ENCODE data around the gene TRUB1.
"Not testable (repeated sequence)": the region's sequence is repeated elsewhere in the genome, so short reads cannot be mapped to it uniquely, and the experiment has no call there.

TRUB1 gene

DNA sequence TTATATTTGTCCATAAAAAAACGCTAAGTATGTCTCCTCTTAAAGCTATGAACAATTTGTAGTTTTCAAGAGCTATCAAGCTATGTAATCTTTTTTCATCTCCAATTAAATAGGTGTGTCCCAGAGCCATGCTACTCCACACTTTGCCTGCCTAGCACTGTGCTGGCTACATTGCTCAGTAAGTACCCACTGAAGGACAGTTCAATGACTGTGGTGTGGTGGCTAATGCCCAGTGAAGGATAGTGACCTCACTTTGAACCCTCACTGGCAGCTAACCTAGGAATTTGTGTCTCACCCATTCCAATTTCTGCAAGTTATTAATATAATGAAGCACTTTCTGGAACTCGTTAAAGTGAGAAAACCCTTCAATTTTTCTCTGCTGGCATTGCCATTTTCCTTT is 14.4 kb upstream of the TRUB1 start:
- FAIRE-seq = no peak

DNA sequence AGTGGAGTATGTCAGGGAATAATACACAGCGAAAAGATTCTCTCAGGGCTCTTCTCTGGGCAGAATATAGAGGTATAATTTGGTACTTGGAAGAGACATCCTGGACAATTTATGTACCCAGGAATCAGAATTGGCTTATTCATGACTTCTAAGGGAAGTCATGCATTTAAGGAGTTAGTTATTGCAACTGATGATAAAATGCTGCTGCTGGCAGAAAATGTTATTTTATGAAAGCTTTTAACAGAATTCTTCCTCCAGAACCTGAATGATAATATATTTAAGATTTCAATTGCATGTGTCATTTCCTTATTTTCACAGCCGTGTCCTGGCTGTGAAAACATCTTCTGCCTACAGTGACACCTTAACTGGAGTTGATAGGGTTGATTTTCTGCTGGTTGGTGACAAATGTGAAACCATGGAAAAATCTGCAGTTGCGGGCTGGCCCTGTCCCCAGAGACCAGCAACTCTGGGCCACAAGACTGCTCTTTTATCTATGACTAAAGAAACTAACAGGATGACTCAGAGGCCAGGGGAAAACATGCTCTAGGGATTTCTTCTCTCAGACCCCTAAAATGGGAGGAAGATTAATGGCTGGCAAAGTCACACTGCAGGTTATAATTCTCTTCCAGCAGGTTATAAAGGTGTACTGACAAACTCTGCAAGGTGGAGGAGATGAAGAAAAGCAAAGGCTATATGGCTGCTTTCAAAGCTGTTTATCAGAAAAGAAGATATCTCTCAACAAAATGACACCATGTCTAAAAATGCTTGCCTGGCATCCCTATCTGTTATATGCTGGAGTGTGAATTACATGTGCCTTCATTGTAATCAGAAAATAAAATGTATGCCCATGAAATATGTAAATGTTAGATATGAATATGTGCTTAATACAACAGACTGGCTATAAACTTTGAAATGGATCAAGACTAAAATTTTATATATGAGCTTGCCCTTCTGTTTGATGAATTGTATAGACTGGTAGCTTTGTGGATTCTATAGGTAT is 12.1 kb upstream of the TRUB1 start:
- DNase-seq (ENCODE audit: insufficient read length, low spot score) (peak; percentile 4), FAIRE-seq (peak; percentile 76)

More for the DNA sequence above, 14.4 kb upstream of the TRUB1 start:
- DNase-seq (ENCODE audit: insufficient read length, low spot score) = no peak

DNA sequence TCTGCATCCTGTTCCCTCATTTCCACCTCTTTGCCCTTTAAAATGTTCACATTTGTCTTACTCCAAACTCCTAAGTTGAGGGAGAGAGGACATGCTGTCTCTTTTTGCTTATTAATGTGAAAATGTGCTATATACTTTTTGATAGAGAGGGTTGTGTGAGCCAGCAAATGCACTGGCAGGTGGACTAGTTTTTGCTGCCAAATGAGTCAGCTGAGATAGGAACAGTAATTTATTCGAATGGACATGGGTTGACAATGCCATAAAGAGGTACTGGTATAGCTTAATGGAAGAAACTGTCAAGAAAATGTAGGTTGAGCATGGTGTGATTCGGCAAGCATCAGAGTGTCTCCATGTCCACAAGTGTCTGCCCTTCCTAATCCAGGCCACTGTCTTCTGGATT is 9.2 kb upstream of the TRUB1 start:
- no peak for FAIRE-seq

DNA sequence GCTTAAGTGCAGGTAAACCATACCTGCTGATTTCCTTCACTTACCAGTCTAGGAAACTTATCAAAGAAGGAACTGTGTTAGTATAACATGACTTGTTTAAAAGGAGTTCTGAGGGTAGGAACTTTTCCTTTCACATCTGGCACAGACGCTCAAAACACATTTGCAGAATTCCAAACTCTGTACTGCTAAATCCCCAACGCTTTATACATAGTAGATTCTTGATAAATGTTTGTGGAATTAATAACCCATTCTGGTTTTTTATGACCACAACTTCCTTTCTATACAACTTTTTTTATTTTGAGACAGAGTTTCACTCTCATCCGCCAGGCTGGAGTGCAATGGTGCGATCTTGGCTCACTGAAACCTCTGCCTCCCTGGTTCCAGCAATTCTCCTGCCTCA is 7.7 kb upstream of the TRUB1 start:
- DNase-seq (ENCODE audit: insufficient read length, low spot score) (no peak), FAIRE-seq (no peak)

More for the DNA sequence above, 9.2 kb upstream of the TRUB1 start:
- no peak for DNase-seq (ENCODE audit: insufficient read length, low spot score)

DNA sequence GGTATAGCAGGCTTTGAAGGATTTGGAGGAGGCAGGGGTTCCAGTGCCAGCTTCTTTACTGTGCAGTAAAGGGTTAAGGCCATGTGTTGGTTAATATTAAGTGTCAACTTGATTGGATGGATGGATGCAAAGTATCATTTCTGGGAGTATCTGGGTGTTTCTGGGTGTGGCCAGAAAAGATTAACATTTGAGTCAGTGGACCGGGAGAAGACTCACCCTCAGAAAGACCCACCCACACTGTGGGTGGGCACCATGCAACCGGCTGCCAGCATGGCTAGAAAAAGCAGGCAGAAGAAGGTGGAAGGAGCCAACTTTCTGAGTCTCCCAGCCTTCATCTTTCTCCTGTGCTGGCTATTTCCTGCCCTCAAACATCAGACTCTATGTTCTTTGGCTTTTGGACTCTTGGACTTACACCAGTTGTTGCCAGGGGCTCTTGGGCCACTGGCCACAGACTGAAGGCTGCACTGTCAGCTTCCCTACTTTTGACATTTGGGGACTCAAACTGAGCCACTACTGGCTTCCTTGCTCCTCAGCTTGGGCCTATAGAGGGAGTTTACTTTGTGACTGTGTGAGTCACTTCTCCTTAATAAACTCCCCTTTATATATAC is 6.8 kb upstream of the TRUB1 start:
- FAIRE-seq (no peak), DNase-seq (ENCODE audit: insufficient read length, low spot score) (no peak)

DNA sequence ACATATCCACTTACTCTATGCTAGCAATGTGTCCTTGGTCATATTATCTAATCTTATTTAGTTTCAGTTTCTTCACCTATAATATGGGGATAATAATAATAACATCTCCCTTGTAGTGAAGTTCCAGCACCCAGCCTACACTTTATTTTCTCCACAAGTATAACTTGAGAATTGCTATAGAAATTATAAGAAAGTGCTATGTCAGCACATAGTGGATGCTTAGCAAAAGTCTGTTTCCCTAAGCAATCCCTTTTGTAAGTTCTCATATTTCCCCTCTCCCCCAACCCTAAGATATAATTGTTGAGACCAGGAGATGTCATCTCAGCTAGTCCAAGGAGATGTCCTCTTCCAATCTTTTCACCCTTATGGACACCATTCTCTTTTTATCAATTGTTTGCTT is 5.8 kb upstream of the TRUB1 start:
- DNase-seq (ENCODE audit: insufficient read length, low spot score) = no peak
- FAIRE-seq = no peak

DNA sequence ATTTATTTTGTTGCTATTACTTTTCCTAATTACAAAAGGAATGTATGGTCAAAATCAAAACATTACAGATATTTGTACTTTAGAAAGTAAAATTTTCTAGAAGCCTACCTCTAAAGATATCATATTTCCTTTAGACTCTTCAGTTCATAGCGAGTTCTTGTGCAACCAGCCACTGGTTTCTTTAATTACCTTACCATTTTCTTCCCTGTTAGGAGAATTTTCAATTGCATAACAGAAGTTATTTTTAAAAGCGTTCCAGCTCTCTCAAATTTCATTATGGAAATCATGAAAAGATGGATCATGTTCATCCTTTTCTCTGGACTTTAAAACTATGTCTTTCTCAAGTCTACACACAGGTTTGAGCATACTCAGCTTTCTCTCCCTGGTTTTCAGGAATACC is 5.0 kb upstream of the TRUB1 start:
- DNase-seq (ENCODE audit: insufficient read length, low spot score) (no peak), FAIRE-seq (no peak)

DNA sequence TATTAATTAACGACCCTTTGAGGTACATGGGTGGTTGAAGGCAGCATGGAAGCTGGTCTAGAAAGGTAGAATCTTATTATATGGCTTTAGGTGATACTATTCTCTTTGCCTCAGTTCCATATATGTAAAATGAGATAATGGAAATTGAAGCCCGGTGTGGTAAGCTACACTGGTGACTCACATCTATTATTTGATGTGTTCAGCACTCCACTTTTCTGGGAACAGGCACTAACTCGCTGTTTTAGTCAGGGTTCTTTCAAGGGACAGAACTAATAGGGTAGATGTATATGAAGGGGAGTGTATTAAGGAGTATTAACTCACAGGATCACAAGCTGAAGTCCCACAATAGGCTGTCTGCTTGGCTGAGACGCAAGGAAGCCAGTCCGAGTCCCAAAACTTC is 4.4 kb upstream of the TRUB1 start:
- FAIRE-seq (no peak), DNase-seq (ENCODE audit: insufficient read length, low spot score) (no peak)

DNA sequence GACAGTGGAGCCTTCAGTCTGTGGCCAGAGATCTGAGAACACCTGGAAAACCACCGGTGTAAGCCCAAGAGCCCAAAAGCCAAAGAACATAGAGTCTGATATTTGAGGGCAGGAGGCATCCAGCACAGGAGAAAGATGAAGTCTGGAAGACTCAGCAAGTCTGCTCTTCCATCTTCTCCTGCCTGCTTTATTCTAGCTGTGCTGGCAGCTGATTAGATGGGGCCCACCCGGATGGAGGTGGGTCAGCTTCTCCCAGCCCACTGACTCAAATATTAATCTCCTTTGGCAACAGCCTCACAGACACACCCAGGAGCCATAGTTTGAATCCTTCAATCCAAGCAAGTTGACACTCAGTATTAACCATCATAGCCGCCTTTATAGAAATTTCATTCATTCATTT is 4.0 kb upstream of the TRUB1 start:
- FAIRE-seq; DNase-seq (ENCODE audit: insufficient read length, low spot score): not testable (repeated sequence)

DNA sequence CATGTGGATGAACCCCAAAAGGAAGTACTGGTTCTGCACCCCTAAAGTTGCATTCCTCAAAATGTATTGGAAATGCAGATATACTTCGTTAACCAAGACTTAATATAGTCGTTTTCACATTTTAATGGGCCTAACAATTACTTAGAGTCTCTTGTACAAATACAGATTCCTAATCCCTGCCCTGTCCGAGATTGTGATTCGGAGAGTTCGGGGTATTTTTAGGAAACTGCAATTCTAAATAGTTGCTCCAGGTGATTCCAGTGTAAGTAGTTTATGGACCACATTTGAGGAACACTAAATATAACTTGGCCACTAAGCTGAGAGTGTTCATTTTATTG is 830 bp downstream of the TRUB1 start:
- no peak for DNase-seq (ENCODE audit: insufficient read length, low spot score)
- FAIRE-seq = peak; percentile 39

DNA sequence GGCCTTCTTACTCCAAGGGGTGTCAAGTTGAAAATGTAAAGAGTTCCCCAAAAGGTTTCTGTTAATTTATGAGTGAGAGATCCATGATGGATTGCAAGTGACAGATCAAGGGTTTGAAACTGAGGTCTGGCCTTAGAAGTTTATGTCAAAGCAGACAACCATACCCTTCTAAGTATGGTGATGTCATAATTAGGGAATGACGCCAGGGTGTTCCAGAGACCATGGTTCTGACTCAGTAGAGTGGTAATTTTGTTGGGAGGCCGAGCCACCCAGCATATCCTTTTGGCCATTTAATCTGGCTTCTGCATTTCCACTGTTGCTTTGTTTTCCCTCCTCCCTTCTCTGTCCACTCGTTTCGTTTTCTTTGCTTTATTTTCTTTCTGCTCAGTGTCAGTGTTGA is 2.7 kb downstream of the TRUB1 start:
- no peak for DNase-seq (ENCODE audit: insufficient read length, low spot score)
- no peak for FAIRE-seq

DNA sequence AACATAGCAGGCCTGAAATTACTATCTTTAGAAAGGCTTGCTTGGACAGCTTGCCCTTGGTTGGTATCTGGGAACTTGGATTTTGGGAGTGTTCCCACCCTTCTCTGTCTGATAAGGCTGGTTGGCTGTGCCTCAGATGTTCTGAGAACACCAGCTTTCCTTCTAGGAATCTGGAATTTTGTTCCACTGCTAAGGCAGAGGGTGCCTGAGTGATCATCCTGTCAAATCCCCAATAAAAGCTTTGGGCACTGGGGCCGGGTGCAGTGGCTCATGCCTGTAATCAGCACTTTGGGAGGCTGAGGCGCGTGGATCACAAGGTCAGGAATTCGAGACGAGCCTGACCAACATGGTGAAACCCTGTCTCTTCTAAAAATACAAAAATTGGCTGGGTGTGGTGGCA is 5.0 kb downstream of the TRUB1 start:
- FAIRE-seq (no peak), DNase-seq (ENCODE audit: insufficient read length, low spot score) (no peak)

DNA sequence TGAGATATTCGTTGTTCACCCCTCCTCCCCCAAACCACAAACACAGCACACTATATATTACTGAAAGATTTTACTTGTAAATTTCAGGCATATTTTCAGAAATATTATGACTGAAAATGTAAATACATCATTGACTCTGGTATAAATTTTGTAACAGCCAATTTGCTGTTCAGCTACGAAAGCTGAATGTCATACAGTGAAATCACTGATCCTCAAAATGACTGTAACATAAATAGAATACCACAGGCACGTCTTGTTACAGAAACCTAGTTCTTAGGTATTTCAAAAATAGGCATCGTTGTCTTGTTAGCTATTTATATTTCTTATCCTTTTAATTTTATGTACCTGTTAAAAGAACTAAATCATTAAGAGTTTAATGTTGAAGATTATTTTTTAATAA is 15.1 kb downstream of the TRUB1 start:
- no peak for DNase-seq (ENCODE audit: insufficient read length, low spot score)
- FAIRE-seq = peak; percentile 14

DNA sequence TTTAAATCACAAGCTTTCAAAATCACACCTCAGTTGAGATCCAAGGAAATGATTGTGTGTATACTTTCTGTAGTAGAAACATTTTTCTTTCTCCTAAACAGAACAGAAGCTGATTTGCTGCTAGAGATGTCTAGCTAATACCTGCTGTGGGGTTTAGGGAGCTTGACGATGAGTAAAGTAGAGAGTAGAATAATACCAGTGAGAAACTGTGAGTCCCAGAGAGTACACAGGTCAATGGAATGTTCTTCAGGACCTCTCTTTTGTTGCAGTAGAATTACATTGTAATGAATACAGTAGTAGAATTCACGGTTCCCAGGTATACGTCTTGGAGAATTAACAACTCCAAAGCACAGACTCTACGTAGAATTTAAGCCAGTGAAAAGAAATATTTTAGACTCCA is 18.0 kb downstream of the TRUB1 start:
- FAIRE-seq = no peak
- DNase-seq (ENCODE audit: insufficient read length, low spot score) = no peak

DNA sequence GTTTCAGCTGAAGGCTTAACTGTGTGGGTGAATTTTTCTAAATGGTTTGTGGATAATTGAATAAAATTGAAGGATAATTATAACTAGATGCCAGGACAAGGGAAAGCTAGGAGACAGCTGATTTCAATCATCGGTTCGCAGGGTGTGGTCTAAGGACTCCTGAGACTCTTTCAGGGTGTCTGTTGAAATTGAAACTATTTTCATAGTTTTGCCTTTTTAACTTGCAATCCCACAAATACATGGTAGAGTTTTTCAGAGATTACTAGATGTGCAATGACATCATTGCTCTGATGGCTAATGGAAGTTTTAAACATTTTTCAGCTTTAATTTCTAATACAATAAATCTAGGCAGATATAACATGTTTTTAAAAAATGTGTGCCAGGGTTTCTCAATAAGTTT is 18.5 kb downstream of the TRUB1 start:
- DNase-seq (ENCODE audit: insufficient read length, low spot score) = no peak
- no peak for FAIRE-seq

DNA sequence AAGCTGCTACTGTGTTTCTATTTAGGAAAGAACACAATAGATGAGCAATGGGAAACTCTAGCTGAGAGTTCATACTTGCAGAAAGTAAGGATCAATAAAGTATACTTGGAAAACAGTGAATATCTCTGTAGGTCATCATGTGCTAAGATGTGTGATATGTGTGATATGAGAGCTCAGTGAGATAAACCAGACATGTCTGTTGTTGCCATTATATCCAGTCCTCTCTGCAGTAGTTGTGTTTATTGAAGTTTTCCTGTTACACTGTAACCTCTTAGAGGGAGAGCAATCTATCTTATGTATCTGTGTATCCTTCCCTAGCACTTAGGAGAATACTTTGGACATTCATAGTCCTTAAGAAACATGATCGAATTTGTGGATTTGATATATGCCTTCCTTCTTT is 19.1 kb downstream of the TRUB1 start:
- DNase-seq (ENCODE audit: insufficient read length, low spot score) = no peak
- FAIRE-seq = no peak

DNA sequence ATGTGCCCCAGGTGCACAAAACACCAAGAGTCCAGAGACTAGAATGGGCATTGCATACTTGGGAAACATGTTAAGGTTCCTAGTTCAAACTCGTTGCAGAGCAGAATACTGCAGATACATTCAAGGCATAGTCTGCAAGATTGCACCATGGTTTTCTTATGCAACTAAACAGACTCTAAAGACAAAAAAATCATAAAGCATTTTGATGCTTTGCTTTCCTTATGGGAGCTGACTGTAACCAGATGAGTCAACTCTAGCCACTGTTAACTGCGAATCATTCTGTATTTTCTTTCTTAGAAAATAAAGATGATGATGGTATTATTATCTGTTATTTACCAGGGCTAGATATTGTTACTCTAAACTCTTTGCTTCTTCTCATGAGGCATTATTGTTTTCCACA is 19.7 kb downstream of the TRUB1 start:
- no peak for DNase-seq (ENCODE audit: insufficient read length, low spot score)
- no peak for FAIRE-seq

DNA sequence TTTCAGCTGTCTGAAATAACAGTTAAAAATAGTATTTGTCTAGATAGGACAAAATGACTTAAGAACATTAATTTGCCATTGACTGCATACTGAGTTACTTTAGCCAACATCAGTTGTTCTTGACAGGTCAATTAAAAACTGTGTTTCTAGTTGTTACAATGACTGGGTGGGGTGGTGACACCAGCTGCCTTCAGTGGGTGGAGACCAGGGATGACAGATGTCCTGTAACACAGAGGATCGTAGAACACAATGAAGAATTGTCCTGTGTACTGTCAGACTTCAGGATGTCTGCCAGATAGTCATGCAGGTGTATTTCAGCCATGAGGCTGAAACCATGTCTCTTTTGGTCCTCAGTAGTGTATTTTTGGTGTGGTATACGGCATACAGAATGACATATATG is 24.4 kb downstream of the TRUB1 start:
- DNase-seq (ENCODE audit: insufficient read length, low spot score) (no peak), FAIRE-seq (no peak)

DNA sequence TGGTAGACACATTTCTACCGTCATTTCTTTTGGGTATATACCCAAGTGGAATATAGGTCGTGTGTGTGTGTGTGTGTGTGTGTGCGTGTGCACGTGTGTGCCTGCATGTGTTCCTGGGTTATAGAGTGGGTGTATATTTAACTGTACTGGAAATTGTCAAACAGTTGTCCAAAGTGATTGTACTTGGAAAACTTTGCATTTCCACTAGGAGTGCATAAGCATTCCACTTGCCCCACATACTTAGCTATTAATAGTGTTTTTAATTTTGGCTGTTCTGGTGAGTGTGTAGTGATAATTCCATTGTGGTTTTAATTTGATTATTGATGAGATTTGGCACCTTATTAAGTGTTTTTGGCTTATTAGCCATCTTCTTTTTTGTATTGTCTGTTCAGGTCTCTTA is 25.9 kb downstream of the TRUB1 start:
- DNase-seq (ENCODE audit: insufficient read length, low spot score) (no peak), FAIRE-seq (no peak)

DNA sequence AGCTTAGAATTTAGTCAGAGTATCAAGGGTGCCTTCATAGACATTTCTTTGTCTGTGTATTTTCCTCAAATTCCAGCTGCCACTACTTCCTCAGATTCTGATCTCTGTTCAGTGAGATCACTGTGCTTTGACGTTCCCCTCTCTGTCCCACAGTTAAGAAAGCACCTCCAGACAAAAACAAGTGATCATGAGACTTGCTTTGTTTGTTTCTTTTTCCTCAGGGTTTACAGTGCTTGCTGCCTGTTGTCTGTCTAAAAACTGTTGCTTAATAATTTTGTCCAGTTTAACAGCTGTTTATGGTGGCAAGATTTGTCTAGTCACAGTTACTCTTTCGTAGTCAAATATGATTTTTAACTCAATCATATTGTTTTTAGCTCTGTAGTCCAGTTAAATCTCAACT is 29.1 kb downstream of the TRUB1 start:
- DNase-seq (ENCODE audit: insufficient read length, low spot score) (no peak), FAIRE-seq (no peak)

DNA sequence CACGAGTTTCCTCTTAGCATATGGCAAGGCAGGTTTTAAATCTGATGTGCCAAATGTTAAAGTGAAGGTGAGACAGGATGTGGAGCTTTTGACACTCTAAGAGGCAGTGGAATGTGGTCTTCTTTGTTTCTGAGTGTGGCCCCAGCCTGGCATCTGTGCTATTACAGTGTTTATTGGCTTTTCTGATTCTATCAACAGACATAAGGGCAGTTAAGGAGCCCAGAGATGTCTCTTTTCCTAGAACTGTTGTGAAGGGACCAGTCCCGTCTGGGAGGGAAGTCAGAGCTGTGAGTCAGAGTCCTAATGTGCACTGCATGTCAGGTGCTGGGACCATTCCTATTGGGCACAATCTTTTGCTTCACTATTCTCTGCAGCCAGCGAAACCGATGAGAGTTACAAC is 32.5 kb downstream of the TRUB1 start:
- FAIRE-seq (peak; percentile 51), DNase-seq (ENCODE audit: insufficient read length, low spot score) (no peak)

DNA sequence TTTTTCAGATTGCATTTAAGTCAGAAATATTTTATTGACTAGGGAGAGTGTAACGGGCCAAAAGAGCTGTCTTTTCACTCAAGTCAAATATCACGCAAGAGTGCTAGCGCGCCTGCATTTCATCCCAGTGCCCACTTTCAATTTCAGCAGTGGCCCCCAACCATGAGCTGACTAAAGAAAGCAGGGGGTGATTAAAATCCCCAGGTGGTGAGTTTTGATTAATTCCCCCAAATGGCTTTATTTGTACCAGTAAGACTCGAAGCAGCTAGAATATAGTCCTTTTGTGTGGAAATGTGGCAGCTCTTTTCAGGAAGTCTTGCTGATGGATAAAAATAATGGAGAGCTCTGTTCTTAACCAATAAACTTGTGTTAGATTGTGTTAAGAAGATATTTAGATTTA is 35.3 kb downstream of the TRUB1 start:
- no peak for FAIRE-seq
- DNase-seq (ENCODE audit: insufficient read length, low spot score) = no peak

Measured in GM19239 (cell line).